H9 (cell line): ENCODE measurements around the gene RHBDL1. TPM values are rescaled to one million over a fixed set of nuclear protein-coding genes. Genes with fewer than 3 reads are reported as not detected.
A peak's percentile ranks its signal among the peaks of the same experiment; 100 is the strongest.

ENCODE experiments used
- DNase-seq: peaks from one replicate; pipeline ENCODE4 v3.0.0-alpha.2; 2017
- H2AFZ ChIP-seq: one replicate; pipeline ENCODE4 v1.6.1; 2013; ENCODE audit warnings: mild to moderate bottlenecking, low read length, control low read depth, moderate library complexity
- H2AK5ac ChIP-seq: 2 replicates; pipeline ENCODE4 v1.6.1; 2013; ENCODE audit warnings: low read length, control low read depth, mixed read lengths; ENCODE audit not compliant: insufficient read length
- H2BK120ac ChIP-seq: one replicate; pipeline ENCODE4 v1.6.1; 2013; ENCODE audit warnings: low read depth, mild to moderate bottlenecking, low read length, control low read depth, inconsistent platforms; ENCODE audit not compliant: poor library complexity, severe bottlenecking
- H2BK12ac ChIP-seq: 2 replicates; pipeline ENCODE4 v1.6.1; 2013; ENCODE audit warnings: low read length, control low read depth, mixed read lengths, low read depth; ENCODE audit not compliant: insufficient read length
- H2BK15ac ChIP-seq: 2 replicates; pipeline ENCODE4 v1.6.1; 2013; ENCODE audit warnings: low read depth, low read length, control low read depth
- H2BK20ac ChIP-seq: one replicate; pipeline ENCODE4 v1.6.1; 2013; ENCODE audit warnings: low read depth, mild to moderate bottlenecking, low read length, control low read depth, inconsistent platforms; ENCODE audit not compliant: poor library complexity, severe bottlenecking
- H2BK5ac ChIP-seq: 2 replicates; pipeline ENCODE4 v1.6.1; 2013; ENCODE audit warnings: low read length, control low read depth, mixed read lengths; ENCODE audit not compliant: insufficient read length
- H3K14ac ChIP-seq: 2 replicates; pipeline ENCODE4 v1.6.1; 2013; ENCODE audit warnings: low read length, control low read depth; ENCODE audit not compliant: insufficient read depth
- H3K18ac ChIP-seq: 2 replicates; pipeline ENCODE4 v1.6.1; 2013; ENCODE audit warnings: low read depth, mild to moderate bottlenecking, mixed read lengths, low read length, control low read depth; ENCODE audit not compliant: insufficient read length
- H3K23ac ChIP-seq: 2 replicates; pipeline ENCODE4 v1.6.1; 2013; ENCODE audit warnings: low read length, control low read depth, mixed read lengths, low read depth; ENCODE audit not compliant: insufficient read length
- H3K23me2 ChIP-seq: 2 replicates; pipeline ENCODE4 v1.6.1; 2013; ENCODE audit warnings: low read depth, mild to moderate bottlenecking, mixed read lengths, low read length, control low read depth; ENCODE audit not compliant: insufficient read length, poor library complexity, severe bottlenecking
- H3K27ac ChIP-seq: 2 replicates; pipeline ENCODE4 v1.5.1; 2013; ENCODE audit warnings: low read length, control low read depth, mixed read lengths, low read depth; ENCODE audit not compliant: insufficient read length
- H3K27me3 ChIP-seq: 2 replicates; pipeline ENCODE4 v1.6.1; 2013; ENCODE audit warnings: low read length, control low read depth, inconsistent platforms; ENCODE audit not compliant: insufficient read depth
- H3K4ac ChIP-seq: 2 replicates; pipeline ENCODE4 v1.6.1; 2013; ENCODE audit warnings: low read depth, mild to moderate bottlenecking, control low read depth, inconsistent platforms, low read length, moderate library complexity
- H3K4me1 ChIP-seq: 2 replicates; pipeline ENCODE4 v1.6.1; 2013; ENCODE audit warnings: low read length, control low read depth, inconsistent platforms; ENCODE audit not compliant: insufficient read depth
- H3K4me2 ChIP-seq: 2 replicates; pipeline ENCODE4 v1.6.1; 2013; ENCODE audit warnings: low read length, control low read depth, mixed read lengths; ENCODE audit not compliant: insufficient read length, insufficient read depth
- H3K56ac ChIP-seq: 2 replicates; pipeline ENCODE4 v1.6.1; 2013; ENCODE audit warnings: low read depth, mild to moderate bottlenecking, mixed read lengths, low read length, control low read depth; ENCODE audit not compliant: insufficient read length
- H3K79me1 ChIP-seq: 2 replicates; pipeline ENCODE4 v1.6.1; 2013; ENCODE audit warnings: low read depth, mild to moderate bottlenecking, moderate library complexity, low read length, control low read depth, inconsistent platforms; ENCODE audit not compliant: insufficient read depth, poor library complexity, severe bottlenecking
- H3K79me2 ChIP-seq: 2 replicates; pipeline ENCODE4 v1.6.1; 2013; ENCODE audit warnings: low read length, control low read depth, inconsistent platforms; ENCODE audit not compliant: insufficient read depth
- H3K9ac ChIP-seq: 2 replicates; pipeline ENCODE4 v1.6.1; 2013; ENCODE audit warnings: low read length, control low read depth, mixed read lengths; ENCODE audit not compliant: insufficient read length; ENCODE audit errors: extremely low read depth
- H3K9me3 ChIP-seq: one replicate; pipeline ENCODE4 v1.6.1; 2013; ENCODE audit warnings: low read depth, low read length, inconsistent platforms; ENCODE audit not compliant: control insufficient read depth
- H3T11ph ChIP-seq: one replicate; pipeline ENCODE4 v1.6.1; 2013; ENCODE audit warnings: mild to moderate bottlenecking, low read length, control low read depth, inconsistent platforms
- H4K20me1 ChIP-seq: one replicate; pipeline ENCODE4 v1.6.1; 2013; ENCODE audit not compliant: control insufficient read depth, insufficient read length, insufficient read depth
- H4K5ac ChIP-seq: 2 replicates; pipeline ENCODE4 v1.6.1; 2013; ENCODE audit warnings: low read depth, mild to moderate bottlenecking, mixed read lengths, low read length, control low read depth; ENCODE audit not compliant: insufficient read length
- H4K8ac ChIP-seq: replicated peaks from 2 replicates; pipeline ENCODE4 v1.6.1; 2013; ENCODE audit warnings: low read length, control low read depth, mixed read lengths, low read depth; ENCODE audit not compliant: insufficient read length
- H4K91ac ChIP-seq: 2 replicates; pipeline ENCODE4 v1.6.1; 2013; ENCODE audit warnings: low read depth, mild to moderate bottlenecking, moderate library complexity, mixed read lengths, low read length, control low read depth; ENCODE audit not compliant: insufficient read length
- H3K27ac Mint-ChIP-seq, 3 experiments: 2 replicates in 2 of 3; 3 replicates in 1 of 3; pipeline ENCODE4 v1.8.0; 2020 to 2021; ENCODE audit warnings: mixed read lengths in 3 of 3, mild to moderate bottlenecking in 1 of 3, moderate library complexity in 1 of 3
- H3K27me3 Mint-ChIP-seq: 2 replicates; pipeline ENCODE4 v1.8.0; 2021; ENCODE audit warnings: low read depth, mild to moderate bottlenecking, moderate library complexity, mixed read lengths
- H3K36me3 Mint-ChIP-seq, 3 experiments: 2 replicates in 2 of 3; 3 replicates in 1 of 3; pipeline ENCODE4 v1.8.0; 2020 to 2021; ENCODE audit warnings: low read depth in 3 of 3, mixed read lengths in 3 of 3; ENCODE audit not compliant: insufficient read depth in 1 of 3
- H3K4me1 Mint-ChIP-seq, 2 experiments: 2 replicates each; pipeline ENCODE4 v1.8.0; 2020; ENCODE audit warnings: mixed read lengths in 2 of 2
- H3K4me3 Mint-ChIP-seq, 2 experiments: 2 replicates in 1 of 2; 3 replicates in 1 of 2; pipeline ENCODE4 v1.8.0; 2020 to 2021; ENCODE audit warnings: mild to moderate bottlenecking in 2 of 2, mixed read lengths in 2 of 2, moderate library complexity in 1 of 2
- H3K9me3 Mint-ChIP-seq, 2 experiments: 2 replicates in 1 of 2; 3 replicates in 1 of 2; pipeline ENCODE4 v1.8.0; 2020; ENCODE audit warnings: mild to moderate bottlenecking in 2 of 2, mixed read lengths in 2 of 2, moderate library complexity in 1 of 2
- WGBS: extraction: QIAGEN DNeasy Blood & Tissue Kit; methylation state at CpG from one replicate; pipeline ENCODE4 v1.1.7; 2013; ENCODE audit warnings: missing lambda C conversion rate, low lambda C conversion rate, mixed read lengths; ENCODE audit not compliant: insufficient read length; ENCODE audit errors: extremely low coverage; 5-methylcytosine and 5-hydroxymethylcytosine counted together
- total RNA-seq: library from RNA; stranded (reverse); gene quantifications from 2 replicates; pipeline ENCODE4 v1.2.1, GENCODE V29; 2021
- TF ChIP-seq, protein P1 (sequence below): fragments of 200-600 bp; sonication (generic); conservative IDR thresholded peaks from 3 replicates; pipeline ENCODE4 v1.8.0; 2021; ENCODE audit warnings: antibody characterized with exemption, mild to moderate bottlenecking

Gene RHBDL1
- total RNA-seq, 1 experiment from 2014 or later: 7.6 TPM

DNA sequence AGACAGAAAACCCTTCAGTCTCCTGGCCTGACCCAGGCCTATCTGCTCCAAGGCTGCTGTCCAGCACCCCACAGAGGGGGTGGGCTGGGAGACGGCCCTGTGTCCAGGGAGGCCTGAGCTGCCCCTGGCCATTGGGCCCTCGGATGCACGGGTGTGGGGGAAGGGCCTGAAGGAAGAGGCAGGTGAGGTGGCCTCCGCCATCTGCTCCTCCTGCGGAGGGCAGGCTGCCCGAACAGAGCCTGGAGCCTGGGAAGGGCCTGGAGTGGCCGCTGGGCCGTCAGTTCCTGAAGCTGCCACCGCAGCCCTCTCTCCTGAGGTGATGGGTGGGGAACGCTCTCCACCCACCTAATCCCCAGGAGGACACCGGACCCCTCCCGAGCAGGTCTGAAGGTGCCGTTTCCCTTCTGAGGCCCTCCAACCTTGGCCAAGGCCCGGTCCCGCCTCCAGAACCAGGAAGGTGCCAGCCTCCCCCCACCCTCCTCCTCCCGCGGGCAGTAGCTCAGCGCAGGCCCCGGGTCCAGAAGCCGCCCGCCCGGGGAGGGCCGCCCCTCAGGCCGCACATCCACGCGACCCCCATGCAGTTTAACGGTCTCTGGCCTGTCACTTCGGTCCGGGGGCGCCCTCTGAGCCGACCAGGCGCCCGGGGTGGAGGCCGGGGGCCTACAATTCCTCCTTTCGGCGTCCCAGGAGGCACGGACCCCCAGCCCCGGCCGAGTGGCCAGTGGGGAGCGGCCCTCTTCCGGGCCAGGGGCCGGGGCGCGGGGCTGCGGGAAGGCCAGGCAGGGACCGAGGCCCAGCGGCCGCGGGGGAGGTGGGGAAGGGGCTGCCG lies 29.3 kb downstream of the RHBDL1 start:
- H3K23ac ChIP-seq: no peak overlapping the region
- no peaks in the 10 kb centered on the region for H4K20me1 ChIP-seq
- H3K4me3 Mint-ChIP-seq: peak overlapping the region; percentile 40 to 63; a peak in 4 of 5 replicates

More for the DNA sequence above, 29.3 kb downstream of the RHBDL1 start:
- no peak overlapping the region for H4K91ac ChIP-seq
- peaks cover 4% of the 10 kb centered on the region for H3K23me2 ChIP-seq
- no peak for DNase-seq
- H2BK5ac ChIP-seq: no peak overlapping the region
- Mint-ChIP-seq H3K4me1 (peaks cover 0 to 7% of the 10 kb centered on the region in 2 experiments; a peak in 1 of 4 replicates), H3K36me3 (peaks cover 0 to 3% (median 0%) of the 10 kb centered on the region in 3 experiments; a peak in 2 of 7 replicates), H3K27ac (no peak overlapping the region), H3K27me3 (peaks cover 88% of the 10 kb centered on the region), H3K9me3 (peaks cover 0 to 2% of the 10 kb centered on the region in 2 experiments; a peak in 1 of 5 replicates)
- no peak overlapping the region for H3K4me2 ChIP-seq
- no peak overlapping the region for H3K56ac ChIP-seq
- H3K4me1 ChIP-seq: no peaks in the 10 kb centered on the region
- no CpG with 5 or more reads among the region's 50 CpGs for WGBS
- TF ChIP-seq, protein P1, sequence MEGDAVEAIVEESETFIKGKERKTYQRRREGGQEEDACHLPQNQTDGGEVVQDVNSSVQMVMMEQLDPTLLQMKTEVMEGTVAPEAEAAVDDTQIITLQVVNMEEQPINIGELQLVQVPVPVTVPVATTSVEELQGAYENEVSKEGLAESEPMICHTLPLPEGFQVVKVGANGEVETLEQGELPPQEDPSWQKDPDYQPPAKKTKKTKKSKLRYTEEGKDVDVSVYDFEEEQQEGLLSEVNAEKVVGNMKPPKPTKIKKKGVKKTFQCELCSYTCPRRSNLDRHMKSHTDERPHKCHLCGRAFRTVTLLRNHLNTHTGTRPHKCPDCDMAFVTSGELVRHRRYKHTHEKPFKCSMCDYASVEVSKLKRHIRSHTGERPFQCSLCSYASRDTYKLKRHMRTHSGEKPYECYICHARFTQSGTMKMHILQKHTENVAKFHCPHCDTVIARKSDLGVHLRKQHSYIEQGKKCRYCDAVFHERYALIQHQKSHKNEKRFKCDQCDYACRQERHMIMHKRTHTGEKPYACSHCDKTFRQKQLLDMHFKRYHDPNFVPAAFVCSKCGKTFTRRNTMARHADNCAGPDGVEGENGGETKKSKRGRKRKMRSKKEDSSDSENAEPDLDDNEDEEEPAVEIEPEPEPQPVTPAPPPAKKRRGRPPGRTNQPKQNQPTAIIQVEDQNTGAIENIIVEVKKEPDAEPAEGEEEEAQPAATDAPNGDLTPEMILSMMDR: no peak
- no peak overlapping the region for H3K14ac ChIP-seq
- no peak overlapping the region for H3K9ac ChIP-seq
- H2BK12ac ChIP-seq: no peak overlapping the region
- H3T11ph ChIP-seq: no peak overlapping the region
- H4K8ac ChIP-seq: no peak overlapping the region
- H2BK120ac ChIP-seq: no peak overlapping the region
- no peaks in the 10 kb centered on the region for H3K79me1 ChIP-seq
- no peak overlapping the region for H3K18ac ChIP-seq
- peaks cover 55% of the 10 kb centered on the region; the same call in 1 of the 2 replicates for H3K27me3 ChIP-seq
- H3K4ac ChIP-seq: no peak overlapping the region
- no peaks in the 10 kb centered on the region for H3K79me2 ChIP-seq
- H2AFZ ChIP-seq: no peak overlapping the region
- H2AK5ac ChIP-seq: no peak overlapping the region
- H3K27ac ChIP-seq: no peak overlapping the region
- H2BK15ac ChIP-seq: no peak overlapping the region
- no peaks in the 10 kb centered on the region for H3K9me3 ChIP-seq
- H4K5ac ChIP-seq: no peak overlapping the region
- H2BK20ac ChIP-seq: no peak overlapping the region
